GM18873 (cell line): Measurements from ENCODE around the gene NCAM2.

Source experiments
- ATAC-seq: cut with Tn5 transposase; IDR thresholded peaks from one replicate; pipeline ENCODE4 v1.9.1; 2021; ENCODE audit warnings: mild to moderate bottlenecking, moderate library complexity, moderate number of reproducible peaks; ENCODE audit not compliant: unreplicated experiment, low FRiP score

NCAM2 gene

DNA sequence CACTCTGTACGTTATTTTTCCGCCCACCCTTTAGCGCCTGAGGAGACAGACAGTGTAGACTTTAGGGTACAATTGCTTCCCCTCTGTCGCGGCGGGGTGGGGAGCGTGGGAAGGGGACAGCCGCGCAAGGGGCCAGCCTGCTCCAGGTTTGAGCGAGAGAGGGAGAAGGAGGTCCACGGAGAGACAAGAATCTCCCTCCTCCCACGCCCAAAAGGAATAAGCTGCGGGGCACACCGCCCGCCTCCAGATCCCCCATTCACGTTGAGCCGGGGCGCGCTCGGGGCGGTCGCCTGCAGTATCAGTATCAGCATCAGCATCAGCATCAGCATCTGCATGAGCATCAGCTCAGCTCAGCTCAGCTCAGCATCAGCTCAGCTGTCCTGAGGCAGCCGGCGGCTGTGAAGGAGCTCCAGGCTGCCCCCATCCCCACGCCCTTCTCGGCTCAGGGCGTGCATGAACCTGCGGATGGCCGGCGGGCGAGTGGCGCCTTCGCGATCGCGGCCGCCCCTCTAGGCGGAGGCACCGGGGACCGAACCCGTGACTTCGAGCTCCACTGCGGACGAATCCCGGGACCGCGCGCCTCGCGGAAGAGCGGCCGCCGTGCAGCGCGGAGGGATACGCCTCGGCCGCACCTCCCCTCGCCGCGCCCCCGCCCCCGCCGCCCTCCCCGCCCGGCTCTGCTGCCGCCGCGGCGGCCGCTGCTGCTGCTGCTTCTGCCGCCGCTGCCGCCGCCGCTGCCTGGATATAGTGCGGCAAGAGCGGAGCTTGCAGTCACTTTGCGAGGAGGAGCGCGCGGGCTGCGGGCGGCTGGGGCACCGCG is at the start of gene NCAM2:
NCAM2 (plus strand) TSS at position 774 of the 820 bp plus-strand sequence.
- ATAC-seq = no peak

DNA sequence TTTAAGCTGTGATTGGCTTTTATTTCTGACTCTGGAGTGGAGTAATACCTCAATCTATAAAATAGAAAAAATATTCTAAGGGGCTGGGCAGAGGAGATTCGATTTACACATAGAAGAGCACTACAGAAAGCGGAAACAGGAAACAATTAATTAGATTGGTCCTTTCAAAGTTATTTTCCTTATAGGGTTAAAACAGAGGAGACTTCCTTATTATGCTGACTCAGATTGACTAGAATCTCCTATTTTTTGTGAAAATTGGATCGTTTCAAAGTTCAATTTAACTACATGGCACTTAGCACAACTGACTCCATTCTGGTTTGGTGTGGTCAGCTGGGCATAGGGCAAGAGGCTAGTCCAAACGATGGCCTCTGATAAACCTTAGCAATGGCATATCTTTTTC is 48.3 kb upstream of the NCAM2 start:
- no peak for ATAC-seq

DNA sequence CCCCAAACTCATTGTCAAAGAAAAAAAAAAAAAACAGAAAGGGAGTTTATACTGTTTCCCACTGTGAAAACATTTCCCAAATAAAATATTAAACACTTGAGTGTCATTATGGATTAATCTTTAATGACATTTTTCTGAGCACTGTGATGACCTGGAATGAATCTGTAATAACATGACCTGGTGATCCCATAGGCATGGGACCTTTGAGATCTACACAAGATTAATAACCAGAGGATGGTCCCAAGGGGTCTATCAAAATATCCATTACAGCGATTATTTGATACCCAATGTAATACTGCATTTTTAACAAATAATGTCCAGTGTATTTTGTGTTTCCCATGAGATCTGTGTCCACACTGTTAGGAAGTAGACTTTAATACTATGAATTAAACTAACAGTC is 32.4 kb upstream of the NCAM2 start:
- no peak for ATAC-seq

DNA sequence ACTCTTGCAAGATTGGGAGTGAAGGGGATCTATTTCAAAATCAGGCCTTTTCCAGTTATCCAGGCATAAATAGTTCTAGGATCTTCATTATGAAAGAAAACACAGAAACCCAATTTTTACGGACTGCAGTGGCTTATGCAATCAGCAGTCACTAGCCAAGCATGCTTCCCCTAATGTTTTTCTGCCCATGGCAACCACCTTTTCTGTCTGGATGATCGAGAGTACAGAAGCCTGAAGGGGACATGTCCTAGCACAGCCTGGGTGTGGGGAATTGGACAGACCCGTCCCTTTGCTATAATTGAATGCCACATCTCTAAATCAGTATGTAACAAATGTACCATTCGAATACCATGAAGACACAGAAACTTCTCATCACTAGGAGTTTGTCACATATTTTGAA is 29.8 kb upstream of the NCAM2 start:
- no peak for ATAC-seq

DNA sequence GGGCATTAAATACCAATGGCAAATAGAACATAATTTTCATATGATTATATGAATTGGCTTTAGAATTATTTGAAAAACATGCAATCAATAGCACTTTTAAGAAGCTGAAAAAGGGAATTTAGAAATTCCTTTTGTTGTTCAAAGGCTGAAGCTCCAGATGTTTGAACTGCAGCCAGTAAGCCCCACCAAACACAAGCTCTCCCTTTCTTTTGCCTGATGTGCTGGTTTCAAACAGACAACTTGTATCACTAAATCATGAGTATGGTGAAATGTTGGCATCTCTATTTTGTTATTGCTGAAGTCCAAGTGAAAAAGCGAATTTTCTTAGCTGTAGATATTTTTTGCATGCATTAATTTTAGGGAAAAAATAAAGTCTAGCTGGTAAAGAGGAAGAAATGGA is 27.5 kb upstream of the NCAM2 start:
- no peak for ATAC-seq

DNA sequence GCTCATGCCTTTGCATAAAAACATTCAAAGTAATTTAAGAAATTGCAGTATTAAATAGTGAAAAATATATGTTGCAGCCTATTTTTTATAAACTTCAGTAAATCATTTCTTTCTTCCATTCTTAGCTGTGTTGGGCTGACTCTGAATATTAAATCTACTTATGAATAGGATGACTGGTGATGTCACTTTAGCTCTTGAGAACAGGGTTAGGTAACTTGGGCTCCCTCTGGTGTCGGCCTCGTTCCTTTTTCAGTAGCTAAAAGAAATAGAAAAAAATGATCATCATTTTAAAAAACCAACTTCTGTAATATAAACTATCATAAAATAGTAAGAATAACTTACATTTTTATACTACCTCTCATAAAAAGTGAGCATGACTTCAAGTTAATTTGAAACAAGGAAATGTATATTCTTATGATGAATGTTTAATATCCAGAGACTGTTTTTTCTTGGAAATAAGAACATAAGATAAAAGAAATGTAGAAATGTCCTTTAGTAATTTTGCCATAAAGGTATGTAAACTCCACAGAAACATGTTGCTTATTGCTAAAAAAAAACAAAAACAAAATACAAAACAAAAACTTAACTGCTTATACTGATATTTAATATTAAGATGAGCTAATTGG is 26.8 kb upstream of the NCAM2 start:
- ATAC-seq = no peak

DNA sequence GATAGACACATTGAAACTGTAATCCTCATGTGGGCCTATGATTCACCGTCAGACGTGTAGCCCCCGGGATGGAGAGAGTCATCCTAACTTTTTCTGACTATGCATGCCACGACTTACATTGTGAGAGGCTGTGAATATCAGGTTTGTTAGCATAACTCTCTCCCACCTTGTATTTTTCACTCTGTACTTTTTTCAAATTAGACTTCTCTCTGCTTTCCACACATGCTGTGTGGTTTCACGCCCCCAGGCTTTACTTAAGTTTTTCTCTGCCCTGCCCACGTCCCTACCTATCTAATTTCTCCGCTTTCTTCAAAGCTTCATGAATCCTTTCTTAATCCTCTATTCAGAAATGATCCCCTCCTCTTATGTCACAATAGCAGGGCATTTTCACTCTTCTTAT is 3.4 kb upstream of the NCAM2 start:
- no peak for ATAC-seq

DNA sequence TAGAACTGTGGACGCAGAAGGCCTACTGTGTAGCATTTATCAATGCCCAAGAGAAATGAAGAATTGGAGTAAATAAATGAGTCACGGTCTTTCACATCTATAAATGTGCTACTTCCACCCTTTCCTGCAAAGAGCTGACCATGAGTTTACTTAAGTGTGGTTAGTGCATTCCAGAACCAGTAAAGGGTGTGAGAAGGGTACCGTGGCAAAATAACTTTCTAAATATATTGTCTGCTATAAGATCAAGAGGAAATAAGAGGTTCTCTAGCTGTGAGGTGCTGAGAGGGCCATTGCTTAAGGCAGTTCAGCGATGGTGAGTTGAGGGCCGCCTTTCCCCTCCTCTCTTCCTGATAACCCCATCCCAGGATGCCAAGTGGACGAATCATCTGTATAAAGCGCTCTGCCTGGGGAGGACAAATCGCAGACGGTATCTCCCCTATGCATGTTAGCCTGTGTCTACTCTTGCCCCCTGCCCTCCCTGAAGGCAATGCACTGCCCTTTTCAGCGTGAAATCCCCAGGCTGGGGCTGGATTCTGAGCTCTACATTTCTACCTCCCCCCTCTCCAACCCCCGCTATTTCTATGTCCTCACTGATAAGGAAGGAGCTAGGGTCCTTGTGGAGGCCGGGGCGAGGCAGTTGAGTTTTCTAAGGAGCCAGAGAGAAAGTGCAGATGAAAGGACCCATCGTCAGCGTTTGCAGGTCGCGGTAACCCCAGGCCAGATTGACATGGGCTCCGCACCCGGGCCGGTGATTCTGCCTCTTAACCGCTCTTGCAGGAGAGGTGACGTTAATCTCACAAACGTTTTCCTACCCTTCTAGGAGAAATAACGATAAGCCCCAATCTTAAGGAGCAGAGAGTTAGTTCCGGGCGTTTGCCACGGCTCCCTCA is 1.5 kb upstream of the NCAM2 start:
- no peak for ATAC-seq

DNA sequence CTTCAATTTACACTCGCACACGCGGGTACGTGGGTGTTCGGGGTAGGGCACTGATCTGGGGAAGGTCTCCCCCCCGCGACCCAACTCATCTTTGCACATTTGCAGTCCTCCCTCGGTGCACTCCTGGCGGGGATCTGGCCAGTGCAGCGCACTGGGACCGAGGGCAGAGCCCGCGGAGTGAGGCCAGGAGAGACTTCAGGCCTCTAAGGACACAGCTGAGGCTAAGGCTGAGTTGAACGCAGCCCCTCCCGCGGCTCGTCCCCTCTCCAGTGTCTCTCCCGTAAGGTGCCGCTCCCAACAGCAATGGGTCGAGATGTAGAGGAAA is 936 bp upstream of the NCAM2 start:
- ATAC-seq = no peak

DNA sequence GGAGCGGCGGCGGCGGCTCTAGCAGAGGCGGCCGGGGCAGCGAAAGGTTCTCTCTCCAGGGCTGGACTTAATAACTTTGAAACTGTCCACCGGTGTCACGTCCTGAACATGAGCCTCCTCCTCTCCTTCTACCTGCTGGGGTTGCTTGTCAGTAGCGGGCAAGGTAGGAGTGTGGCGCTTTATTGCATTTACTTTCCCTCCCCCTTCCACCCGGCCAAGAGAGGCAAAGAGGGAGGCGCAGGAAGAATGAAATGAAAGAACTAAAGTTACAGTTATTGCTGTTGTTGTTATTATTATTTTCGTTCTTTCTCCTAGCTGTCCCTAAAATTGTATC is 214 bp downstream of the NCAM2 start:
- ATAC-seq = no peak

DNA sequence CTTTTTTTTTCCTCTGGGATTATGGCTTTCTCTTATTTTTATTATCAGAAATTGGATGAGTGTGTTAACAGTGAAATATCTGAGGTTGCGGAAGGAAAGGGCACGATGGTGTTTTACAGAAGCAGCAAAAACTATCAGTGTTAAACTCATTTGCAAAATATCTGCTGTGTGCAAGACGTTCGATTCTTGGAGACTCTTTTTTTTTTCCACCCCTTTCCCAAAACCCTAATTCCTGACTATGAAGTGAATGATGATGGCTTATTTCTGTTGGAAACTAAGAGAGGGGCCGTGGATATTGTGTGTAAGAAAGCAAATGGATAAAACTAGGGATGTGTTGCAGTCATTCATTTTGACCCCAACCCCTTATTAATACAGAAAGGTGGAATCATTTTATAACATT is 677 bp downstream of the NCAM2 start:
- ATAC-seq = no peak

DNA sequence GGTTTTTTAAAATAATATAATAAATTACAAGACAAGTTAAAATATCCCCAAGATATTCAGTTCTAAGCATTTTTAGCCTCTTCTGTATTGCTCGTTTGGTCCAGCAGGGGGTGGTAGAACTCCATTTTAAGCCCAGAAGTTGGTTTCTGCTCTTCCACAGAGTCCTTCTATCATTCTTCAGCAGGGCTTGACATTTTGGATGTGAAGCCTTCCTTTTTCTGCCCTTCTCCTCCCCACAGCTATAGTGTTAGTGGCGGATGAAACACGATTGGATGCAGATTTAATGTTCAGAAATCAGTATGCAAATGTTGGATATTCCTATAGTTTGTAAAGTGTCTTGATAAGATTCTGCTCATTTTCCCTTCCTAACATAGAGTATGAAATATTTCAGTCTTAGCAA is 1.4 kb downstream of the NCAM2 start:
- no peak for ATAC-seq

DNA sequence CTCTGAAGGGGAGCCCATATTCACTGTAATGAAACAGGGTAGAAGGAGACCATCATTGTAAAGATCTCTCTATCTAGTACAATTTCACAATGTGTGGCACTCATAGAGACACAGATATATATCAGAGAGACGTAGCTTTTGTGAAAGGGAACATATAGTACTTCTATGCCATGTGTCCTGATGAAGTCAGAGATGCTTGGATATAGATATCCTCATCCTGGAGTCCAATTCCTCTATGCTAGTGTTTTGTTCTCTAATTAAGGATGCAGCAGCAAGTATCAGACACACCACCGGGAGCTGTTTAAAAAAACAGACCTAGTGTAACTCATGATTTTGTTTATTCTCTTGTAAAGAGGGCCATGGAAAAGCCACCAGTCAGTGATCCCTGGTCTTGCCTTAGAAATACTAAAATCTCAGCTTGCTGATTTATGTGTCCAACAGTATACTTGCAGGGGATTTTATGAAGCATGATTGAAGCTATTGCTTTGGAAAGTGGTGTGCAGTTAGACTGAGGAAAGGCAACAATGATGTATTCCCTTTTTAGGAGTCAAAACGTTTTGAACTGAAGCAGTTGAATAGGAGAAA is 2.5 kb downstream of the NCAM2 start:
- no peak for ATAC-seq

DNA sequence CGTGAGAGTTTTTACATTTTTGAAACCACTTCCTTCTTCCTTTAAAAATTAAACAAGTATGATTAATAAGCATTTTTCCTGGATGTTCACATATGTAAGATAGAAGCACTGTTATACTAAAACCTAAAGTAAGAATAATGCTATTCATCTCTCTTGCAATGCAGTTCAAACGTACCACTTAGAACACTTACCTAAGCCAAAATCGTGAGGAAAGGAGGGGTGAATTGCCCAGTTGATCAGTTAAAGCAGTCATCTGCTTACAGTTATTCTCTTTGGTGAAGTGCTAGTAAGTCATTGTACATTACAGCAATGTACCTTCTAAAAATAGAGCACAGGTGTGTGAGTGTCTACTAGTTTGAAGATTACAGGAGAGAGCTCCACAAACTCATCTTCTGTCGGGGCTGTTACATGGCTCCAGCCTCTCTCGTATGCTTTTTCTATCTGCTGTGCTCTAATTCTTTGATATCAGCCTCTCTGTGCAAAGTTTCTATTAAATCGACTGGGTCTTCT is 3.4 kb downstream of the NCAM2 start:
- ATAC-seq = no peak

DNA sequence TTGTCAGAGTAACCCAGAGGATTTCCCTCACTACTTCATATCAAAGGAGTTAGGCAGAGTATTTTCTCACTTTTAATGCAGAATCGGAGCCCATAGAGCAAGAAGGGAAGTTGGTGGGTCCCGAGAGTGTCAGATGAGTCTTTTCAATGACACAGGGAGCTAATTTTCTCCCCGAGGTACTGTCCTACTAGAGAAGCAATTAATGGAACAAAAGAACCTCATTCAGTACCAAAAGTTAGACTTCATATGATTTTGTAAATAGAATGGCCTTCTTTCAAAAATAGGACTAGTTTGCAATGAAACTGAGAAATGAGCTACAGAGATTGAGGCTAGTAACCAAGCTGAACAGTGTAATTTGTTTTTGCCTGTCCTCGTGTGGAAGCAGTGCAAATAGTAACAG is 3.9 kb downstream of the NCAM2 start:
- no peak for ATAC-seq

DNA sequence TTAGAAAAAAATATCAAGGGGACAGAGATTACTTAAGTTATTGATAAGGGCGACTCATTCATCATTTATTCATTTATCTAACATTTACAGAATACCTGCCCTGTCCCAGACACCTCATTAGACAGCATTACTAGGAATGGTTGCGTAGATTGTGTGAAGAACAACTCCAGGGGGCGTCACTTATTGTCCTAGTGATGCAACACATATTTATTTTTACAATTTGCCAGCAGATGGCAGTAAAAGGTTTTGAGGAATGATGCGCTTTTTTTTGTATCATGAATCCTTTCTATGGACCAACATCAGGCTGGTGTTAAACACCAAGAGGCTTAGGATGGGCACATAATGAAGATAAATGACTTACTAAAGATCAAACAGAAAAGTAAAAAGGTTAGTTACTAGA is 5.5 kb downstream of the NCAM2 start:
- no peak for ATAC-seq

DNA sequence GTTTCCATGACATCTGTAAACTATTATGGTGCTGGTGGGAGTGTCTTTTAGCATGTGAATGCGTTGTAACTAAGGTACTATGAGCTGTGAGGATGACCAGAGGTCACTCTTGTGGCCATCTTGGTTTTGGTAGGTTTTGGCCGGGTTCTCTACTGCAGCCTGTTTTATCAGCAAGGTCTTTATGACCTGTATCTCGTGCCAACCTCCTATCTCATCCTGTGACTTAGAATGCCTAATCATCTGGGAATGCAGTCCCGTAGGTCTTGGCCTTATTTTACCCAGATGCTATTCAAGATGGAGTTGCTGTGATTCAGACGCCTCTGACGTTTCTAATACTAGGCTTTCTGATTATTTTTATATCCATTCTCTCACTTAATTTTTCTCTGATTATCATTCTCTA is 9.4 kb downstream of the NCAM2 start:
- ATAC-seq = no peak

DNA sequence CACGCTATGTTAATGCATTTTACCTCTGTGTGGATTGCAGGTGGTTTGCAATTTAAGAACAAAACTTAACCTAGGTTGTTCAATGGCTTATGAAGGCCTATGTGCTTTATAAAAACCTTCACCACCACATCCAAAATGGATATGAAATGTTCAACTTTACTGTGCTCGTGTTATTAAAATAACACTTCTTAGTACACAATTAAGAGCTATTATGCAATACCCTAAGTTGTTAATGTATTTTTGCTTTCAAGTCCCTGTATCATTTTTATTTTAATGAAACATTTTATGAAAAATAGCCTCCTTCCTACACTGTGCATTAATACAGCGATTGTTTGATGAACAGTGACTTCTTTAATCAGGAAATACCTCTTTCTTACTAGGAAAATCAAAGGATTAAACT is 12.0 kb downstream of the NCAM2 start:
- ATAC-seq = no peak

DNA sequence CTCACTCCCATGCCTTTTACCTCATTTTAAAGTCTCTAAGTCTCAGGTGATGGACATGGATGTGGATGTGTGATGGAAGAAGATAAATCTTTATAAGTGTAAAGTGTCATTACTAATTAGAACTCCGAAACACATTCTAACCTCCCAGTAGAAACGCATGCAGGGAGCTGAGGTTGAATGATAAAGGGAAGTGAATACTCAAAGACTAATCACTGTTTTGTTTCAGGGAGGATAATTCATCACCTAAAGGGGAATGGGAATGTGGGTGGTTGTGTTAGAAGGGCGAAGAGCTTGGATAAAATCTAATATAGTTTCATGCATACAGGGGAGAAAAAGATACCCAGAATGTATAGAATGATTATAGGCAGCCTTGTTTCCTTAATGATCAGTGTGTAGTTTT is 12.5 kb downstream of the NCAM2 start:
- ATAC-seq = no peak

DNA sequence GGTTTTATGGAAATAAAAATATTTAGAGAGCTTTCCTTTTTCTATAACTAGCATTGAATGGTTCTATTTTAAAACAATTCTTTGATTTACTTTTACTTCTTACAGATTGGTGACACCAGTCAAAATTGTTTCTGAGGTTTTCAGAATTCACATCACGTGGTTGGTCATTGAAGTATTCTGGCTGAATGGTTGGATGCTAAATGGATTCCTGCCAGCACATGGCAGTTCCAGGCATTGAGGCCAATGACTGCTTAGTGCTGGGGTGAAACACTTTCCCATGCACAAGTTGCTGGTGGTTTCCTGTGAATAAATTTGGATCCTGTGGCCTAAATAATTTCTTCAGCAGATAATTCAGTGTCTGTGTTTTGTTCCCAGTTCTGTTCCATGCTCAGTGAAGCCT is 20.6 kb downstream of the NCAM2 start:
- no peak for ATAC-seq

DNA sequence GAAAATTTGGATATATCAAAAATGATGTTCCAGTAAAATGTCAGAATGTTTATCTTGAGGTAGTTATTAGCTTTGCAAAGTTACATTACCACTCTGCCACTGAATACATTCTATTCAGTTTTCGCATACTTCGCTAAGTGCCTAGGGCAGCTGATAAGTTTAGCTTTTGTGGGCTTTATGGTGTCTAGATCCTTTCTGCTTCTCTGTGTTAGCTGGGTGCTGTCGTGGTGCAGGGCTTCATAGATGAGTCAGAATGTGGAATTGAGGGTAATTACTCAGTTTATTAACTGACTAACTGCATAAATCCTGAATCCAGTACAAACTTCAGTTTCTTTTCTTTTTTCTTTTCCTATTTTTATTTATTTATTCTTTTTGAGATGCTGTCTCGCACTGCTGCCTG is 21.5 kb downstream of the NCAM2 start:
- no peak for ATAC-seq
